NCI-H2227 (cell line): ENCODE results near the gene PDXK.

Experiments used
- DNase-seq: peaks from one replicate; lab custom pipeline; 2025; ENCODE audit not compliant: unreplicated experiment; lab: John Stamatoyannopoulos, UW

Gene PDXK

DNA sequence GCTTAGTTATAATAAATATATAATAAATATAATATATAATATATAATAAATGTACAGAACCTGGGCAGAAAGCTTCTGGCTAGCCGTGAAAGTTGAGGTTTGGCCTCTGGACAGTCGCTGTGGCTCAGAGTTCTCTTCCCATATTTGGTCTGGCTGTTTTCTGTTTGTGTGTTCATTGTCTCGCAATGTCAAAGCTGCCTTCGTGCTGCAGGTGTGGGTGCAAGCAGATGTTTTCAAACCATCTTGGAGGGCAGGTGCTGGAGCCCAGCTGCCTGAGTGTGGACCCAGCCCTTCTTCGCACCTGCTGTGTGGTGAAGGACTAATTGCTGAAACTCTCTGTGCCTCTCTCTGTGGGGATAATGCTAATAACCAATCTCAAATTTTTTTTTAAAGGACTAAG, 60.7 kb downstream of the PDXK start:
- DNase-seq = no peak

DNA sequence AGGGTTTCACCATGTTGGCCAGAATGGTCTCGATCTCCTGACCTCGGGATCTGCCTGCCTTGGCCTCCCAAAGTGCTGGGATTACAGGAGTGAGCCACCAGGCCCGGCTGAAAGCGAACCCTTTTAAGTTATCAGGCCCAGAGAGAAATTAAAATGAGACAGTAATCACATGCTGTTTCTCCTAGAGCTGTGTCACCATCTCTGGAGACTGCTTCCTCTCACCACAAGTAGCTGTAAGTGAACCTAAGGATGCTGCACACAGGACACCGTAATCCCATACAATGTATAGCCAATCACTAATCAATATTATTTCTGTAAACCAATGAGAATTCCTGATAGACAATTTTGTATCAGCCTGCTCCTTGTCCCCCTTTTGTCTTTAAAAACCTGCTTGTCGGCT, 62.9 kb downstream of the PDXK start:
- DNase-seq = no peak

DNA sequence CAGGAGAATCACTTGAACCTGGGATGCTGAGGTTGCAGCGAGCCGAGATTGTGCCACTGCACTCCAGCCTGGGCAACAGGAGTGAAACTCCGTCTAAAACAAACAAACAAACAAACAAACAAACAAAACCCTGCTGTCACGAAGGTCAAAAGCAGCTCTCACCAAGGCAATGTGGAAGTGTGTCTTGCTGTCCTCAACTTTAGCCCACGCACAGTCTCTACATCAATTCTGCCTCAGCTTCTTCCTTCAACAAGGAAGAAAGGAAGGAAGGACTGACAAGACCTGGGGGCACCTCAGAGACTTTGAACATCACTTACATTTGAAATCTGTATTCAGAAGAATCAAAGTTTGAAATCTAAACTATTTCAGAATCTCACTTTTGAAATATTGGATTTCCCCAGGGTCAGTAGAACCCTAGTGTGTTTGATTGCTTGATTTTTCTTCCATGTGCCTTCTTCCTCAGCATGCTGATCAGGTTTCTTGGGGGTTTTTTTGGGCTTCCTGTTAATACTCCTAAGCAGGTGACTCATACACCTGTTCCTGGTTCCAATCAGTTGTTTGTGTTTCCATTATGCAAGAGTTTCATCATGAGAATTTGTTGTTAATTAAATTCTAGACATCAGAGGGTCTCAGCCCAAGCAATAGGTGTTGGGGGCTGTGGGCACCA, 63.6 kb downstream of the PDXK start:
- DNase-seq = no peak

DNA sequence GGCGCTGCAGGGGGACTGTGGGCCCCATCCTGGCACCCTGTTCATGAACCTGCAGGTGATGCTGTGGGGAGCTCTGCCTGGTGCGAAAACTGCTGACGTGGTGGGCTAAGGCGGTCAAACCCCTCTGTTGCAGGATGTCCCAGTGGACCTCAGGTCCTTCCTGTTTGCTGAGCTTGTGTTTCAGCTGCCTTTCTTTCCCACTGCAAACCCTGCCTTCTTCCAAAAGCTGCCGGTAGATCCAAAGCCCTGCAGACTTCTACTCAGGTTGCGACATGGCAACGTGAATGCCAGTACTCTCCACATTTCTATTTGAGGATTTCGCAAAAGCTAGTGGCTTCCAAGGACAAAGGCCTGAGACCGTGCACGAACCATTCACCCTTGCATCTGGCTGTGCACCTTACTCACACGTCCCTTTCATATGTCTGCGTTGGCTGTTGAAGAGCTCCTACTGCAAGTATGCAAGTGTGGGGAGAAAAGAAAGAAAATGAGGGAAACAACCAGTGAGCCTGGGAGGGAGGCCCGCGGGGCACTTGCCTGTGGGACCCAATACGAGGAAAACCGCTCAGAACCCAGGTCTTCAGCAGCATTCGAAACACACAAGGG, 64.3 kb downstream of the PDXK start:
- DNase-seq = no peak

DNA sequence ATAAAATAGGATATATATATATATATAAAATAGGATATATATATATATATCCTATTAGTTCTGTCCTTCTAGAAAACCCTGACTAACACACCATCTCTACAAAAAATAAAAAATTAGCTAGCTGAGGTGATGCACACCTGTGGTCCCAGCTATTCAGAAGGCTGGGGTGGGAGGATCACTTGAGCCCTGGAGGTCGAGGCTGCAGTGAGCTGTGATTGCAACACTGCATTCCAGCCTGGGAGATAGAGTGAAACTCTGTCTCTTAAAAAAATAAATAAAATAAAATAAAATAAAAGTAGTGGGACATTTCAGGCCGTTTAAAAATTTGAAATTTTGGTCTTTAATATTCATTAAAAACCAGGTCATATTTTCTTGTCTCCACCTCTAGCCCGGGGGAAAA, 66.2 kb downstream of the PDXK start:
- no peak for DNase-seq

DNA sequence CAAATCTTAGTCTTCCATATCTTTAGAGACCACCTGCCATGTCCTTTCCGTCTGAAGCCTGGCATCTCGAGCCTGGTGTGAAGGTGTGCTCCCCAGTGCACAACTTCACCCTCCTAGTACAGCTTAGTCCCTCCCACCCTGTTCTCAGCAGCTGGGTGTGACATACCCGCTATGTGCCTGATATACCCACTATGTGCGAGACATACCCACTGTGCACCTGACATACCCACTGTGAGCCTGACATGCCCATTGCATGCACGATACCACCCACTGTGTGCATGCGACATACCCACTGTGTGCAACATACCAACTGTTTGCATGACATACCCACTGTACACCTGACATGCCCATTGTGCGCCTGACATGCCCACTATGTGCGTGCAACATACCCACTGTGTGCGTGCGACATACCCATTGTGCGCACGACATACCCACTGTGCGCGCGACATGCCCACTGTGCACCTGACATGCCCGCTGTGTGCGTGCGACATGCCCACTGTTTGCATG, 67.4 kb downstream of the PDXK start:
- peak; percentile 36 for DNase-seq

DNA sequence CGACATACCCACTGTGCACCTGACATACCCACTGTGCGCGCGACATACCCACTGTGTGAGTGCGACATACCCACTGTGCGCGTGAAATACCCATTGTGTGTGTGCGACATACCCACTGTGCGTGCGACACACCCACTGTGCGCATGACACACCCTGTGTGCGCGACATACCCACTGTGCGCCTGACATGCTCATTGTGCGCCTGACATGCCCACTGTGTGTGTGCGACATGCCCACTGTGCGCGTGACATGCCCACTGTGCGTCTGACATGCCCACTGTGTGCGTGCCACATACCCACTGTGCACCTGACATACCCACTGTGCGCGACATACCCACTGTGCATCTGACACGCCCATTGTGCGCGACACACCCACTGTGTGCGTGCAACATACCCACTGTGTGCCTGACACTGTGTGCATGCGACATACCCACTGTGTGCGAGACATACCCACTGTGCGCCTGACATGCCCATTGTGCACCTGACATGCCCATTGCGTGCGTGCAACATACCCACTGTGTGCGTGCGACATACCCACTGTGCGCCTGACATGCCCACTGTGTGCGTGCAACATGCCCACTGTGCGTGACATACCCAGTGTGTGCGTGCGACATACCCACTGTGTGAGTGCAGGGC, 68.0 kb downstream of the PDXK start:
- no peak for DNase-seq

DNA sequence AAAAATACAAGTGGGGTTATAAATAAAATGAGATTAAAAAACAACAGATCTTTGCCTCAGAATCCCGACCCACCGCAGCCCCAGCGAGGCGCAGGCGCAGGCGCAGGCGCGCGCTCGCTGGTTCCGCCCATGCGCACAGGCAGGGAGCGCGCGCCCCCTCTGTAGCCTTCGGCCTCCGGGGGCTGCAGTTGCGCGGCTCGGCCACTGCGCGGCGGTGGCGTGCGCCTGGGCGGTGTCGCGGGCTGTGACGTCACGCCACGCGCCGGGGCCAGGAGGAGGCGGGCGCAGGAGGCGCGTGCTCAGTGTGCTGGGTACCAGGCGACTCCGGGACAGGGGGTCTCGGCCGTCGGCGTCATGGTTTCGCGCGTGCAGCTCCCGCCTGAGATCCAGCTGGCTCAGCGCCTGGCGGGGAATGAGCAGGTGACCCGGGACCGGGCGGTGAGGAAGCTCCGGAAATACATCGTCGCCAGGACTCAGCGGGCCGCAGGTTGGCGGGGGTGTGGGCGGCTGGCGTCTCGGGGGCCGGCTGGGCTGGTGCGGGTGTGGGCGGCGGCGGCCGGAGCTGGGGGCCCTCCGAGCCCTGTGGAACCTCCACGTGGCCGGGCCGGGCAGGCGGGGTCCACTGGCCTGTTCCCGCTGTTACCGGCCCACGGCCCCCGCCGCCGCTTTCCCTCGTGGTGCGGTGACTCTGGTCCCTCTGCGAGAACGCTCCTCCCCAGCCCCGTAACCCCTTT, 70.5 kb downstream of the PDXK start, which contains the start of gene RRP1:
TSS of gene RRP1 (plus strand) at position 302 of the 734 bp plus-strand sequence. CDS start at position 355, 53 bp downstream.
- DNase-seq = peak; percentile 96

DNA sequence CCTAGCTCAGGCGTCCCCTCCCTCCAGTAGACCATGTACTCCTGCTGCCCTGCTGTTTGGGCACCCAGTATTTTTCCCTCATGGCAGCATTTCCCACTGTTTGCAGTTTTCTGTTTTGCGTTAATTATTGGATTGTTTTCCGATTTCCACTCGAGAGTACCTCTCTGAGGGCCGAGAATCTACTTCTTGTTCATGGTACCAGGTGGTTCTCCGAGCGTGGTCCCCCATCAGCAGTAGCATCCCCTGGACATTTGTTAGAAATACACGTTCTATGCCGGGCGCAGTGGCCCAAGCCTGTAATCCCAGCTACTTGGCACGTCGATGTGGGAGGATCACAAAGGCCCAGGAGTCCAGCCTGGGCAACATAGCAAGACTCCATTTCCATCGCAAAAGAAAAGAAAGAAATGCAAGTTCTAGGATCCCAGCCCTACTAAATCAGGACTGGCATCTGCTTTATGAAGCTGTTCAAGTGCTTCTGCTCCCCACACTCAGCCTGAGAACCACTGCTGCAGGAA, 71.1 kb downstream of the PDXK start:
- DNase-seq = no peak

DNA sequence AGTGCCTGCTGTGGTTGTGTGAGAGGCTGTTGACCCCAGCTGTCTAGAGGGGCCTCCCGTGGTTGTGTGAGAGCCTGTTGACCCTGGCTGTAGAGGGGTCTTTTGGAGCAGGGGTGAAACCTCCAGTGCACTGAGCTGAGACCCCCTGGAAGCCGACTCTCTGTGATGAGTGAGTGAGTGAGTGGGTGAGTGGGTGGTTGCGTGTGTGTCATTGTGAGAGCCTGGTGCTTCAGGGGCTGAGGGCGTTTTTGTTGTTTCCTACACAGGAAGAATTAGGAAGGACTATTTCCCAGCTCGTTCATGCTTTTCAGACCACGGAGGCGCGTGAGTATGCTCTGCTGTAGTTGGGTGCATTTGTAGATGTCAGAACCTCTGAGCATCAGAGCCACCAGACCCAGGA, 73.5 kb downstream of the PDXK start:
- DNase-seq = no peak

DNA sequence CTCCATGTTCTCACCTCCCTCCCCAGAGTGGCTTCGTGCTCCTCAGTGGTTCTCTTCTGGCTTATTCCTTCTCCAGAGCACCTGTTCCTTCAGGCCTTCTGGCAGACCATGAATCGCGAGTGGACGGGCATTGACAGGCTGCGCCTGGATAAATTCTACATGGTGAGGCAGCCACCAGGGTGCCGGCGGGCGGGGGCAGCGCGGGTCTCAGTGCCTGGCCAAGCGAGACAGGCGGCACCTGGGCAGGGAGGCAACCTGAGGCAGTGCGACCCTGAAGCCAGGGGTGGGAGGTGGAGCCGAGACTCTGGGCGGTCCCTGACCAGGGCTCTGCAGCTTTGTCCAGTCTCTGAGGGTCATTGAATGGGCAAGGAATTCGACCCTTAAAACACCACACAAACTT, 74.3 kb downstream of the PDXK start:
- DNase-seq = no peak

DNA sequence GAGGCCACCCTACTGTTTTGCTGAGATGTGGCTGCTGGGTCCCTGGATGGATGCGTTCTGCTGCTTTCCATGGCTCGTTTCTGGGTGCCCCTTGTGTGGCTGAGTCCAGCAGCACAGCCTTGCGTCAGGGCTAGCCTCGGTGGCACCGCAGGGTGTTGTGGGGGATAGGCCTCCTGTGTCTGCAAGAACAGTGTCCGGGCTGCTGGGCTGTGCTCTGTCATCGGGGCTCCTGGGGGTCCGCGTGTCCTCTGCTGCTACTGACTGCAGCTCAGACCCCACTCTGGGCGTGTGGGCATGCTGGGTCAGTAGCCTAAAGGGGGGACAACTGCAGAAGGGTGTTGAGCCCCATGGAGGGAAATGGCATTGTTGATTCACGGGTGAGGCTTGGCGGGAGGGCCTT, 75.4 kb downstream of the PDXK start:
- no peak for DNase-seq

DNA sequence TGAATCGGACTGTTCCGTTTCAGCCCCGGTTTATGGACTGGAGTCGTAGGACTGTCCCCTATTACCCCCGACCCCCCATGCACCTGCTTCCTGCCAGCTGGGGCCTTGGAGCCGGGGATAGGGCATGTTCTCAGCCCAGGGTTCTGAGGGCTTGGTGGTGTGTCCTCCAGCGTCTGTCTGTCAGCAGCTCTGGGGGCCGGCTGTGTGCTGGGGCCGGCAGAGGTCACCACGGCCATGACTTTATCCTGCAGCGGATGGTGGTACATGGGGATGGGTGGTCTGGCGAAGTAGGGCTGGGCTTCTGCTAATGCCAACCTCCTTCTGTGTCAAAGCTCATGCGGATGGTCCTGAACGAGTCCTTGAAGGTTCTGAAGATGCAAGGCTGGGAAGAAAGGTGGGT, 75.9 kb downstream of the PDXK start:
- DNase-seq = no peak

DNA sequence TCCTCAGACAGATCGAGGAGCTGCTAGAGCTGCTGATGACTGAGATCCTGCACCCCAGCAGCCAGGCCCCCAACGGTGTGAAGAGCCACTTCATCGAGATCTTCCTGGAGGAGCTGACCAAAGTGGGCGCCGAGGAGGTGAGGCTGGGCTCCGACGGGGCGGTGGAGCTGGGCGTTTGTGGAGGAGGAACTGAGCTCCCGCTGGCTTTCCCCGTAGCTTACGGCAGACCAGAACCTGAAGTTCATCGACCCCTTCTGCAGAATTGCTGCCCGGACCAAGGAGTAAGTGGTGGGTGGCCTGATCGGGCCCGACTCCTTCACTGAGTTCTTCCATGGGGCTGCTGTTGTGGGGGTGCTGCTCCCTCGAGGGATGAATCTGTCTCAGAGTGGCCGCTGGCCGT, 78.5 kb downstream of the PDXK start:
- no peak for DNase-seq

DNA sequence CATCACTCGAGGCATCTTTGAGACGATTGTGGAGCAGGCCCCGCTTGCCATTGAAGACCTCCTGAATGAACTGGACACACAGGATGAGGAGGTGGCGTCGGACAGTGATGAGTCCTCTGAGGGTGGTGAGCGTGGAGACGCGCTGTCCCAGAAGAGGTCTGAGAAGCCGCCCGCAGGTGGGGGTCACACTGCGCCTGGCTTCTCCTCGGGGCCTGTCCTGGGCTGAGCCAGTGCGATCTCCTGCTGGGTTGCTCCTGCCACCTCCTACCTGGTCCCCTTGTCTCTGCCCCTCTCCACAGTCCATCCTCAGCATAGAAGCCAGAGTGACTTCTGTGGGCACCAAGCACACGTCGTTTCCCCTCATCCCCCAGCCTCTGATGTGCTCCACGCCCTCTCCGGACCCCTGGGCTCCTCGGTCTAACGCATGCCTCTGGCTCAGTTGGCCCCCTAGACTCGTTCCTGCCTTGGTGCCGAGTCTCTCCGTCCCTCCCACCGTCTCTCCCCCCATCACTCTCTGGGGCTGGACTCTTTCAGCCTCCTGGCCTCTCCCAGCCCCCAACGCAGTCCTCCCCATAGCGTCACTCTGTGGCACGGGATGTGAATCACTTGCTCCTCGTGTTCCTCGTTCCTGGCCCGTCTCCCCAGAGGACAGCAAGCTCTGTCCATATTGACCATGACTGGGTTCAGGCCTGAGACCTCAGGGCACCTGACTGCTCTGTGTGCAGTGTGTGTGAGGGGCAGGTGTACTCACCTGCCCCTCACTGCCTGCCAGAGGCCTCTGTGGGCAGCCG, 79.2 kb downstream of the PDXK start:
- DNase-seq = no peak

DNA sequence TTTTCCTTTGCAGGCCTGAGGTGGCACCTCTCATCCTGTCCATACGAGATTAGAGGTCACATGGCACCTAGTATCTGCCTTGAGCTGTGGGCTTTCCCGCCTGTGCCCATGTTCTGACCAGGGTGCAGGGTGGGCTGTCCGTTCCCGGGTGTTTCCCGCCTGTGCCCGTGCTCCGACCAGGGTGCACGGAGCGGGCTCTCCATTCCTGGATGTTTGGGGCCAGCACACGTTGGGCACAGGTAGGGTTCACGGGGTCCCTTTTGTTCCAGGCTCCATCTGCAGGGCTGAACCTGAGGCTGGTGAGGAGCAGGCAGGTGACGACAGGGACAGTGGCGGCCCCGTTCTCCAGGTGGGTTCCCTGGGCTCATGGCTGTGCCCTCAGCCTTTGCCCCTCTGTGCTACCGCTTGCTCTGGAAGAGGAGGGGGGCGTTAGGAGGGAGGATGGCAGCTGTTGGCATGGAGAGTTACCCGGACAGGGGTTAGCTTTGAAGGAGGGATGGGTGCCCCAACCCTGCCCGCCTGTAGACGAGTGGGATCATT, 80.4 kb downstream of the PDXK start:
- no peak for DNase-seq

DNA sequence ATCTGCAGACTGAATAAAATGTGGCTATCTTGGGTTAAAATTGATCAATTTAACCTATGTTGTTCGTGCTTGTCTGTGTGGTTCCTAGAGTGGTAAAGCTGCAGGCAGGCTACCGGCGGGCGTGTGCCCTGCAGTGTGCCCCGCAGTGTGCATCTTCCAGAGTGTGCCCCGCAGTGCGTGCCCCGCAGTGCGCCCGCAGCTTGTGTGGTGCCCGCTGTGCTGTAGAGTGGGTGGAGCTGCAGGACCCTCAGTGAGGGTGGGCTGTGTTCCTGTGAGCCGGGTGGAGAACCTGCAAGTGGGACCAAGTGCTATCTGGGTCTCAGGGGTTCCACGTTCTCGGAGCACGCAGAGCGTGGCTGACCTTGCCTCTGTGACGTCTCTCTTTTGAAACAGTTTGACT, 81.2 kb downstream of the PDXK start:
- DNase-seq = no peak

DNA sequence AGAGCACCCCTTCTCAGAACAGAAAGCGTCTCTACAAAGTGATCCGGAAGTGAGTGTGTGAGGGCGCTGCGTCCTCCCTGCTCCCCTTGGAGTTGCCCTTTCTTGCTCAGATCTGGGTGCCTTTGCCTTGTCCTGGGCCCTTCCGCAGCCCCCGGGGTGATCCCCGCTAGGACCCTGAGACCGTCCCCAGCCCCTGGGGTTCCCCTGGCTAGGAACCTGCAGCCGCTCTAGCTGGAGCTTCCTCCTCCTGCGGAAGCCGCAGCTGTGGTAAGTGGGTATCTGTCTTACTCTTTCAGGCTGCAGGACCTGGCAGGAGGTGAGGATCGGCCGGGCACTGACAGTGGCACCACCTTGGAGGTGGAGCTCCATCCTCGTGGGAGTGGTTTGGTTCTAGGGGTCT, 81.6 kb downstream of the PDXK start:
- DNase-seq = no peak

DNA sequence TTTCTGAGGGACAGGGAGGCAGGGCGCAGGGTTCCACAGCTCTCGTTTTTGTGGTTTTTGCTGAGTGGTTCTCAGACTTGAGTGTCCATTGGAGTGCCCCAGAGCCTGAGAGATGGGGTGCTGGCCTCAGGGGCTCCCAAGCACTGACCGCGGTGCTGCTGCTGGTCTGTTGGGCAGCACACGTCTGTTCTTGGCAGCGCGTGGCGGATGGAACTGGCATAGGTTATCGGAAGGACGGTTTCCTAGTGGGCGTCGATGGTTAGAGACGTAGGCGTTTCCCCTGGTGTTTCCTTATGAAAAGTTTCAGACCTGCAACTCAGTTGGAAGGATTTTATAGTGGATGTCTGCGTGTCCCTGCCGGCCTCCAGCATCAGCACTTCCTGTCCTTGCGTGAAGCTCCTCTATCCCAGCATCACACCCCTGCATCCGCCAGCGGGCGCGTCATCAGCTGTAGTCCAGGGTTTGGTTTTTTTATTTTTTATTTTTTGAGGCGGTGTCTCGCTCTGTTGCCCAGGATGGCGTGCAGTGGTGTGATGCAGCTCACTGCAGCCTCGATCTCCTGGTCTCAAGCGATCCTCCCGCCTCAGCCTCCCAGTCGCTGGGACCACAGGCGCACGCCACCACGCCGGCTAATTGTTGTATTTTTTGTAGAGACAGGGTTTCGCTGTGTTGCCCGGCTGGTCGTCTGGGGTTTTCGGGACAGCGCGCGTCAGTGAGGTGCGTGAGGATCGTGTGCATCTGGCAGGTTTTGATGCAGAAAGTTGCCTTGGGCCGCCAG, 82.3 kb downstream of the PDXK start:
- DNase-seq = no peak
